ENCODE data around the gene VAMP2.
A peak's percentile ranks its signal among the peaks of the same experiment; 100 is the strongest.

Gene VAMP2

DNA sequence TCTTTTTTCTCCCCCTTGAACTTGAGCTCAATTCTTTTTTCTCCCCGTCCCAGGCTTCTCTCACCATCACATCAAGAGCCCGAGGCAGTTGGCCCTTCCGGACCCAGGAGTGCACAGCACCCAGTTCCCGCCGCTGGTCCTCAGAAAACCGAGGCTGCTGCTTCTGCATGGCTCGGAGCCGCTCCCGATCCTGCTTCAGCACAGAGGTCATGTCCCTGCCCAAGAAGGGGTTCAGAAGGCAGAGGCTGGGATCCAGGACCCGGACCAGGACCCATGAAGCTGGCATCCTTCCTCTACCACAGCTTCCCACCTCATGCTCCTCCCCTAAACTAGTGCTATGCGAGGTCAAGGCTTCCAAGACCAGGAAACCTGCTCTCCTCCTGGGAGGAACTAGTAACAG is 21.0 kb downstream of the VAMP2 start:
- no peak for DNase-seq

DNA sequence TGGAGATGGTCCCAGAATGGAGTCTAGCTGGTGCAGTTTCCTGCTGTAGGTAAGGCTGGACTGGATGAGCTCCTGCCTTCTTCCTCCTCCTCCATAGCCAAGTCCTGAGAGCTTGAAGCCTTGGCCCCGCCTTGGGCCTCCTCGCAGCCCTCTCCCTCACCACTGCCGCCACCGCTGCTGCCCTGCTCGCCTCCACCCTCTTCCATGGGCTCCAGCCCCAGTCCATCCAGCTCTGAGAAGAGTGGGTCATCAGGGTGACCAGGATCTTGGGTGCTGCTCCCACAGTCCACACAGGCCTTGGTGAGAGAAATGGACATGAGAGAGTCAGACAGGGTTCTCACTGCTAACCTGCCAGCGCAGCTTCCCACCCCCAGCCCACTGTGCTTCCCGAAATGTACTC is 21.7 kb downstream of the VAMP2 start:
- no peak for DNase-seq

GRCh38 chr17:8140065-8141029 is 22.4 kb downstream of the VAMP2 start:
- DNase-seq = no peak

DNA sequence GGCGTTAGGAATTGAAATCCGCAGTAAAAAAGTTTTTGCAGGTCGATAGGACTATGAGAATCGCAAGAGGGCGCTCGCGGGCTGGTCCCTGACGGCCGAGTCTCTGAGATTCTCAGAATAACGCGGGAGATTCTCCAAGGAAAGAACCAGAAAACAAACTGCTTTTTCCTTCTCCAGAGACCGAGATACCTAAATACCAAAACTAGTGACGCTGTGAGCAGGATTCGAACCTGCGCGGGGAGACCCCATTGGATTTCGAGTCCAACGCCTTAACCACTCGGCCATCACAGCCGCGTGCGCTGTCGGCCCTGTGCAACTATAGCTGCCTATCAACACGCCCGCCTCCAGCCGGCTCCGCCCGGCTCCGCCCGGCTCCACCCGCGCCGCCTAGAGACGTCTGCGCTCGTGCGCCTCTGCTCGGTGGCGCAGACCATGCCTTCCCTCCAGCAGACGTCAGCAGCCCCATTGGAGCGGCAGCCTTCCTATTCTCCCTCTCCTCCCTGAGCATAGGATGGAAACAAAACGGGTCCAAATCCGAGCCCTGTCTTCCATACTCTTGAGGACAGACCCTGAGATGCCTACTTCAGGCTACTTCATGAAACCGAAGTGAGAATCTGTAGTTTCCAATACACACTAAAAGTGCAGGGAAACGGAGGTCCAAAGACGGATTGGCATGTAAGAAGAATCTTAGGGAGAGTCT is 23.9 kb downstream of the VAMP2 start:
- peak; percentile 91 for DNase-seq

GRCh38 chr17:8138374-8138671 is 24.4 kb downstream of the VAMP2 start:
- no peak for DNase-seq

- no peak for DNase-seq
Observed at GRCh38 chr17:8137645-8138373, 24.9 kb downstream of the VAMP2 start.

DNA sequence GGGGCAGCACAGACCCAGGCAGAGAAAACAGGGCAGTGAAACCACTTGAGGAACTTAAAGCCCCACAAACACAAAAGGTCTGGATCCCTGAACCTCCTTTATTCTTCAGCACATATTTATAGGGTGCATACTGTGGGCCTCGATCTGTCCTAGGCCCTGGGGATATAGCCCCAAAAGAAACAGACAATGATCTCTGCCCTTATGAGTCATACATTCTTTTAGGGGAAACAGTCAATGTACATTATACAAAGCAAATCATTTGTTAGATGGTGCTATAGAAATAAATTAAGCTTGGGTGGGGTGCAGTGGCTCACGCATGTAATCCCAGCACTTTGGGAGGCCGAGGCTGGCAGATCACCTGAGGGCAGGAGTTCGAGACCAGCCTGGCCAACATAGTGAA is 28.8 kb downstream of the VAMP2 start:
- no peak for DNase-seq

DNA sequence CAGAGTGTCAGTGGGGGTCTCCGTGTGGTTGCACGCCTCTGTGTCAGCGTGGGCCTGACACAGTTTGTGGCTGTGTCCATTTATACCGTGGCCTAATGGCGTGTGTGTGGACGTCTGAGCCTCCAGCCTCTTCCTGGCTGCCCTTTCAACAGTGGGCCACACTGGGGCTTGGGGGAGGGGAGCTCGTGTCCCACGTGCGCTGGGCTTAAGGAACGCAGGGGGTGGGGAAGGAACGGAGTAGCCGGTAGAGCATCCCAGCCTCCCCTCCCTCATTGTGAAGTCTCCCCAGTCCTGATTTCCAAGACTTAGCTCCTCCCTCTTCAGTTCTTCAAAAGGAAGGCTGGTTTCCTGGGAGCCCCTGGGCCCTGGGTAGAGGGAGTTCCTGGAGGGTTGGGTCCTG is 29.3 kb downstream of the VAMP2 start:
- no peak for DNase-seq

DNA sequence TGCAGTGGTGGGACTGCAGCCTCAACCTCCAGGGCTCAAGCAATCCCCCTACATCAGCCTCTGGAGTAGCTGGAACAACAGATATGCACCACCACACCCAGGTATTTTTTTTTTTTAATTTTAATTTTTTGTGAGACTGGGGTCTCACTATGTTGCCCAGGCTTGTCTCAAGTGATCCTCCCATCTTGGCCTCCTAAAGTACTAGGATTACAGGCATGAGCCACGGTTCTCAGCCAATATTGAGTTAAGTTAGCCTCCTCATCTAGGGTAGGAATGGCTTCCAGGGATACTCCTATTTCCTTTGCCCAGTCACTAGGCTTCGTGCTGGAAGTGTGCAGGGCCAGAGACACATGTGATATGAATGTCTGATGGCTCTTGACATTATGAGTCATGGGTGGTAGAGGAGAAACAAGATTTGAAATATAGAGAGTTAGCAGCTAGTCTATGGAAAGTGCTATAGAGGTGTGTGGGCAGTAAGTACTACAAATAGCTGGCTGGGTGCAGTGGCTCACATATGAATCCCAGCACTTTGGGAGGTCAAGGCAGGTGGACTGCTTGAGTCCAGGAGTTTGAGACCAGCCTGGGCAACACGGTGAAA is 30.8 kb downstream of the VAMP2 start:
- DNase-seq = no peak

DNA sequence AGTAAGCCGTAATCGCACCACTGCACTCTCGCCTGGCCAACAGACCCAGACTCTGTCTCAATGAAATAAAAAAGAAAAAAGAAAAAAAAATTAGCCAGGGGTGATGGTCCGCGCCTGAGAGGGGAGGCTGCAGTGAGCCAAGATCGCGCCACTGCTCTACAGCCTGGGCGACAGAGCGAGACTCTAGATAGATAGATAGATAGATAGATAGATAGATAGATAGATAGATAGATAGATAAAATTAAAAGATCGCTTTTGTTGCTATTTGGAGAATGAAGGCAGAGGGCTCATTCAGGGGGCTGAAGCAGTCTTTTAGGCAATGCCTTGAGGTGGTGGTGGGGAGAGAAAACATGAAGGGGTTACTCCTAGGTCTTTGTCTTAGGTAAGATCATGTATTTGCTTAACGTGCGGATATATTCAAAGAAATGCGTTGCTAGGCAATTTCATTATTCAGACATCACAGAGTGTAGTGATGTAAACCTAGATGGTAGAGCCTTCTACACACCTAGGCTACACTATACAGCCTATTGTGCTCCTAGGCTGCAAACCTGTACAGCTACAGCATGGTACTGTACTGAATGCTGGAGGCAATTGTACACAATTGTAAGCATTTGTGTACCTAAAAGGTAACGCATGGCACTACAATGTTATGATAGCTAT is 34.5 kb downstream of the VAMP2 start:
- no peak for DNase-seq

- DNase-seq = no peak
Observed at GRCh38 chr17:8126491-8127066, 36.2 kb downstream of the VAMP2 start.

- DNase-seq = peak; percentile 13
Observed at GRCh38 chr17:8125947-8126490, 36.7 kb downstream of the VAMP2 start.

GRCh38 chr17:8125154-8125946 is 37.4 kb downstream of the VAMP2 start:
- DNase-seq = peak; percentile 51

DNA sequence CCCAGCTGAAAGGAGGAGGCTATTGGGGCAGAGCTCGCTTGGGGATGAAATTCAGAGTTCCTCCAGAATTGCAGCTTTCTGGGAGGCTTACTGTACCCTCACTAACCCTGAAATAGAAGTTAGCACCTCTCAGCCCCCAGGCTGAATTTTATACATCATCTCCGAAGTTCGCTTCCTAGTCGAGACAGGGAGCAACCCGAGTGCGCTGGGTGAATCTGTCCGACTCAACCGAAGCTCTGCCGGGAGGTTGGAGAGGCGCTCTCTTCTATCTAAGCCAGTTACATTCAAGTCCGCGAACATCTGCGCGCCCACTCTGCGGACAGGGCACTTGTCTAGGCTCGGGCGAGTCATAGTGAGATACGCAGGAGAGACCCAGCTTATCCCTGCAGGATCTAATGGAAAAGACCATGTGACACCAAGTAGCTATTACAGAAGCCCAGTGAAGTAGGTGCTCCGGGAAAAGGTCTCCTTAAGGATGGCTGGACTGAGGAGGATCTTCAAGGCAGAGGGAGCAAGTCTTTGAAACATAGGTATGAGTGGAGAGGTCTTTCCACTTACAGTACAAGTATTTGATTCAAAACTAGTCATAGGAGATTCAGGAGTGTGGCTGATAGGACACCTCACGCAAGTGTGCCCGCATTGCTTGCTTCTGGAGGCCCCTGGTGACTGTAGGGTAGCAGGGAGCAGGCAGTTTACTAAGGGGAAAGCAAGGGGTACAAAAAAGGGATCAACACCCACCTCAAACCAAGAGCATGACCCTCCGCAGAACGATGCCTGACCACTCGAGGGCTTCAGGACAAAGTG is 38.2 kb downstream of the VAMP2 start:
- no peak for DNase-seq

DNA sequence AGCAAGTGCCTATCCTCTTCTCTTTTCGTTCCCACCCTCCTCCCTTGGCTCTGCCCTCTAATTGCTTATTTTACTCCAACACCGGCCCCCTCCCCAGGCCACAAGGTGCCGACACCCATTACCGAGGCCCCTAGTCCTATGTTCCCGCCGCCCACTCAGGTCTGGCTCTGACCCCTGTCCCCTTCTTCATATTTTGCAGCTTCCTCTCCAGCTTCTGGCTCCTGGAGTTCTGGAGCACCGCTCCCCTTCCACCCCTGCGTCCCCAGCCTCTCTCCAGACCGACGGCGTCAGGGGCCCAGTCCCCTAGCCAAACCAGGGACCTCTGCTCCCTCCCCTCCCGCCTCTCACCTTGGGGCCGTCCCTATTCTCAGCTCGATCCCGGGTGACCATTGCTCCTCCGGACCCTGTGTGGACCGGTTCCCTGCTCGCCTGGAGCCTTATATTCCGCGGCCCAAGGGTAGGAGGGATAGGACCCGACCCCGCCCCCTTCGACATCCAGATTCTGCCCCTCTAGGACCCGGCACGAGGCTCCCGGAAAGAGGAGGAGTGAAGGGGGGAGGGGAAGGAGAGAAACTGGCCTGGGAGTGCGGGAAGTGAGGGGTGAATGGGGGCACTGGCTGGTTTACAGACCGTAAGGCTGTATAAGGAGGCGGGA is 38.9 kb downstream of the VAMP2 start, which contains the start of gene HES7:
HES7 (minus strand) TSS at position 412 of the 655 bp plus-strand sequence; CDS start at position 390, 22 bp downstream.
- DNase-seq = no peak

DNA sequence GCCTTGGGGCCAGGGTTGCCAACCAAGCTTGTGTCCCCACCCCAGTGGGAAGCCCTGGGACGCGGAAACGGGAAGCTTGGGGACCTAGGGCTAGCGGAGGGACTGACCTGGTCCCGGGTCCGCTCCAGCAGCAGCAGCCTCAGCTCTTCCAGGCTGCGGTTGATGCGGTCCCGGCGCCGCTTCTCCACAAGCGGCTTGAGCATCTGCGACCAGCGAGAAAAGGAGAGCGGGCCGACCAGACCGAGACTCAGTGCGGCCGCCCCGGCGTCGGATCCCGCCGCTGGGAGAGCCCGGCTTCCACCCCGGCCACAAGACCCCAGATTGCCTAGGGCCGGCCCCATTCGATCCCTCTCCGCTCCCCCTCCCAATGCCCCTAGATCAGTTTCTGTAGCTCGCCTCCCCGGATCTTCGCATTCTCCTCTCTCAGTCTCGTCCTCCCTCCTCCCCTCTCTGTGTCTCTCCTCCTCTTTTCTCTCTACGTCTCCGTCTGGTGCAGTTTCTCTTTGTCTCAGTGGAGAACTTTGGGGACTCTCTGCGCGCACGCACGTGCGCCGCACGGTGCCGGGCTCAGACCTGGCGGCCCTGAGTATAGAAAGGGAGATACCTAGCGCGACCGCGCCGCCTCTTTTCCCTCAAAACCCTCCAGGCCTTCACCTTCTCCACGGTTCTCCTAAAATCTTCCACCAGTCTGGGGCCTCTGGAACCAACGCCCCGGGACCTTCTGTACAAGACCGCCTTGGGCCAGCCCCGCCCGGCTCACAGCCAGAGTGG is 39.6 kb downstream of the VAMP2 start:
- DNase-seq = no peak

- DNase-seq = no peak
Observed at GRCh38 chr17:8122422-8122923, 40.3 kb downstream of the VAMP2 start.

- peak; percentile 33 for DNase-seq
Observed at GRCh38 chr17:8121681-8122421, 40.9 kb downstream of the VAMP2 start.
